DMS114 treated with DMSO at 0.1 percent for 48 hours (cell line): ENCODE data around the gene EAPP.
"Not testable (repeated sequence)": the region's sequence is repeated elsewhere in the genome, so short reads cannot be mapped to it uniquely, and the experiment has no call there.

Source experiments
- DNase-seq: peaks from one replicate; lab custom pipeline; 2025; ENCODE audit not compliant: unreplicated experiment; lab: John Stamatoyannopoulos, UW

EAPP gene, protein sequence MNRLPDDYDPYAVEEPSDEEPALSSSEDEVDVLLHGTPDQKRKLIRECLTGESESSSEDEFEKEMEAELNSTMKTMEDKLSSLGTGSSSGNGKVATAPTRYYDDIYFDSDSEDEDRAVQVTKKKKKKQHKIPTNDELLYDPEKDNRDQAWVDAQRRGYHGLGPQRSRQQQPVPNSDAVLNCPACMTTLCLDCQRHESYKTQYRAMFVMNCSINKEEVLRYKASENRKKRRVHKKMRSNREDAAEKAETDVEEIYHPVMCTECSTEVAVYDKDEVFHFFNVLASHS

DNA sequence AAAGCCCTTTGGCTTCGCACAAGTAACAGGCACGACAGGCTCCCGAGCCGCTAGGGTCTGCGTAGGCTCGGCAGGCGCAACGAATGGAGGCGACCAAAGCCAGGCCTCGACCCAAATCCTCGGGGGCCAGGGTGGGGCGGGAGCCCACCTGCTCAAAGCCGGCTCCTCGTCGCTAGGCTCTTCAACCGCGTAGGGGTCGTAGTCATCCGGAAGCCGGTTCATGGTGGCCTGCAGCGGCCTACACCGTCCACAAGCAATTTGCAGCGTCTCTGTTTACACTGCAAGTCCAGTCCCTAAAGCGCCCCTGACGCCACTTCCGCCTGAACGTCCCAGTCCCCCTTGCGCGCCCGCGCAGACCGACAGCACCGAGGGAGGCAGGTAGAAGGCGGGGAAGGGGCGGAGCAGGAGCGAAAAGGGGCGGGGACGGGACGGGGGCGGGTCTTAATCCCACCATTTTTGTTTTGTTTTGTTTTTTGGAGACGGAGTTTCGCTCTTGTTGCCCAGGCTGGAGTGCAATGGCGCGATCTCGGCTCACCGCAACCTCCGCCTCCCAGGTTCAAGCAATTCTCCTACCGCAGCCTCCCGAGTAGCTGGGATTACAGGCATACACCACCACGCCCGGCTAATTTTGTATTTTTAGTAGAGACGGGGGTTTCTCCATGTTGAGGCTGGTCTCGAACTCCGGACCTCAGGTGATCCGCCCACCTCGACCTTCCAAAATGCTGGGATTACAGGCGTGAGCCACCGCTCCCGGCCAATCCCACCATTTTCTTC is at the start of gene EAPP:
Gene EAPP (minus strand): TSS at position 295 of the 774 bp plus-strand sequence. CDS start 73 bp downstream, at position 222.
- DNase-seq: no peak

DNA sequence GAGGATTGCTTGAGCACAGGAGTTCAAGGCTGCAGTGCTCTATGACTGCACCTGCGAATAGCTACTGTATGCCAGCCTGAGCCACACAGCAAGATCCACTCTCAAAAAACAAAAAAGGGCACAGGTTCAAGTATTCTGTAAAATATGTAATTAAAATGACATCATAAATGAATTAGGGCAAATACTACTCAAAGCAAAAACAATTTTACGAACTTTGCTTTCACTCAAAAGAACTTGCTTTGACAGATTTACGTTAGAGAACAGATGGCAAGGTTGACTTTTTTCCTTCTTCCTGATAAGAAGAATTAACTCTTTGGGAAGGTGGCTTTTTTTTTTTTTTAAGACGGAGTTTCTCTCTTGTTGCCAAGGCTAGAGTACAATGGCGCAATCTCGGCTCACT is 44.0 kb upstream of the EAPP start:
- no peak for DNase-seq

GRCh38 chr14:34582117-34582680 is 42.7 kb upstream of the EAPP start:
- no peak for DNase-seq

- DNase-seq: no peak
These were observed 40.9 kb upstream of the EAPP start for GRCh38 chr14:34580381-34580780.

GRCh38 chr14:34571771-34572170 is 32.3 kb upstream of the EAPP start:
- DNase-seq: no peak

GRCh38 chr14:34569750-34570149 is 30.2 kb upstream of the EAPP start:
- no peak for DNase-seq

GRCh38 chr14:34568803-34569202 is 29.3 kb upstream of the EAPP start:
- DNase-seq: no peak

GRCh38 chr14:34562776-34563150 is 23.3 kb upstream of the EAPP start:
- no peak for DNase-seq

DNA sequence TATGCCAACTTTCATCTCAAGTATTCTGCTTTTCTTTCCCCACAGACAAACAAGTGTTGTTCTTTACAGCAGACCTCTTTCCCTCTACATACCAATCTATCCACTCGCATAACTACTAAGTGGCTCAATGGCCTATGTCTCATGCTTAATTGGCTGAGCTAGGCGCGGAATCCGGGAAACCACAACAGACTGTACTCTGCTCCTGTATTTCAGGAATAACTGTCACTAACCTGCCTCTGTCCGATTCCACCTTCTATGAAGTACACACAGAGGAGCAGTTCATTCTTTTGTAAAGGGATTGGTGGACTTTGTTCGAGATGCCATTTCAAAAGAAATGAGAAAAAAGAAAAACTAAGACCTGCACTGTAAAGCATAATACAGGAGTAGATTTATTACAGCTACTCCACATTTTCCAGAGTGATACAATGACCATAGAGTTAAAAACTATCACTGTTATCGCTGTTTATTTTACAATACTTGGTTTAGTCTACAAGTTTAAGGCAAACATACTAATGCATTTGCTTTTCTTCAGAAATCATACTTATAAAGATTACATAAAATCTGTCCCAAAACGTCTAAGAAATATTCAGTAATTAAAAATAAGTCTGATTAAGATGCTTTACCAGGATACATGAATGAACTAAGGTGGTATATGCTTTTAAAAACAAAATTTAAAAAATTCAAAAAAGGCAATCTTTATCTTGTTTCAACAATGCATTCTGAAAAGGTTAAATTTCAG is 22.7 kb upstream of the EAPP start:
- not testable (repeated sequence) for DNase-seq

- DNase-seq: not testable (repeated sequence)
These were observed 17.0 kb upstream of the EAPP start for GRCh38 chr14:34556498-34556829.

GRCh38 chr14:34555583-34556497 is 16.3 kb upstream of the EAPP start:
- DNase-seq: not testable (repeated sequence)

DNA sequence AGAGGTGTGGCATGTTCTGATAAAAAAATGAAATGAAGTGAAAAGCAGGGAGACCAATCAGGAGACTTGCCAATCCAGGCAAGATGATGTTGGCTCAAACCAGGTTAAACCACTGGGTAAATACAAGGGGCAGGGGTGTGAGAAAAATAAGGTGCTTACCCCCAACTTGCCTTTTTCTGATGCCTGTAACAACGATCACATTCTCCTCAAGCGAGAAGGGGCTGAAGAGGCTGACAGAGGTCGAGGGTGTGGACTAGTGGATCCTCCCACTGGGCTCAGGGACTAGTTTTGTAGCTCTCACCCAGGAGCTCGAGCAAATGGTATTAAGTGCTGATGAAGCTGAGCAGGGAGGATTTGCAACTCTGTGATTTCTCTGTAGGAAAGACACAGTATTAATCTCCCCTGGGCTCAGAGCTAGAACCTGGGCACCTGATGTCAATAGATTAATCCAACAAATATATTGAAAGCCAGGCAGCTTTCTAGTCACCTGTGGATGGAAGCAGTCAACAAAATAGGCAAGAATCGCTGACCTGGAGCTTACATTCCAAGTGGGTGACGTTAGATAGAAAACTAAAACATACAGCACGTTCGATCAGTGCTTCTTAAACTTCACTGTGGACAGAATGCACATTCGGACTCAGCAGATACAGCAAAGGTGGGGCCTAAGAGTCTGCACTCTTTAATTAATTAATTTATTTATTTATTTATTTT is 15.2 kb upstream of the EAPP start:
- no peak for DNase-seq

DNA sequence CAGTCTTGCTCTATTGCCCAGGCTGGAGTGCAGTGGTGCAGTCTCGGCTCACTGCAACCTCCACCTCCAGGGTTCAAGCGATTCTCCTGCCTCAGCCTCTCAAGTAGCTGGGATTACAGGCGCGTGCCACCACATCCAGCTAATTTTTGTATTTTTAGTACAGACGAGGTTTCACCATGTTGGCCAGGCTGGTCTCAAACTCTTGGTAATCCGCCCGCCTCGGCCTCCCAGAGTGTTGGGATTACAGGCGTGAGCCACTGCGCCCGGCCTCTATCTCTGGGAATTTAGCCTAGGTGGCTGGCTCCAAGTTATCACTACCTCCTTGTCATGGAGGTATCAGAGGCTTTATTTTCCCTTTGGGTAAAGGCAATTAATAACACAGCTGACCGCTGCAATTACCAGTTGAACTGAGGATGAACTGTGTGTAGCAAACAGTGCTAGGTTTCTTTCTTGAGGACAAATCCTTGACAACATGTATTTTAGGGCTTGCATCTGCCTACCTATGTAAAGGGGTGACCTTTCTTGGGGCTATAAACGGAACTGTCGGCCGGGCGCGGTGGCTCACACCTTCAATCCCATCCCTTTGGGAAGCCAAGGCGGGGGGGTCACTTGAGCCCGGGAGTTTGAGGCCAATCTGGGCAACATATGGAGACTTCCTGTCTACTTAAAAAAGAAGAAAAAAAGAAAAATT is 9.9 kb upstream of the EAPP start:
- DNase-seq: not testable (repeated sequence)

- DNase-seq: no peak
These were observed 9.0 kb upstream of the EAPP start for GRCh38 chr14:34548472-34548981.

GRCh38 chr14:34547136-34547520 is 7.6 kb upstream of the EAPP start:
- DNase-seq: not testable (repeated sequence)

DNA sequence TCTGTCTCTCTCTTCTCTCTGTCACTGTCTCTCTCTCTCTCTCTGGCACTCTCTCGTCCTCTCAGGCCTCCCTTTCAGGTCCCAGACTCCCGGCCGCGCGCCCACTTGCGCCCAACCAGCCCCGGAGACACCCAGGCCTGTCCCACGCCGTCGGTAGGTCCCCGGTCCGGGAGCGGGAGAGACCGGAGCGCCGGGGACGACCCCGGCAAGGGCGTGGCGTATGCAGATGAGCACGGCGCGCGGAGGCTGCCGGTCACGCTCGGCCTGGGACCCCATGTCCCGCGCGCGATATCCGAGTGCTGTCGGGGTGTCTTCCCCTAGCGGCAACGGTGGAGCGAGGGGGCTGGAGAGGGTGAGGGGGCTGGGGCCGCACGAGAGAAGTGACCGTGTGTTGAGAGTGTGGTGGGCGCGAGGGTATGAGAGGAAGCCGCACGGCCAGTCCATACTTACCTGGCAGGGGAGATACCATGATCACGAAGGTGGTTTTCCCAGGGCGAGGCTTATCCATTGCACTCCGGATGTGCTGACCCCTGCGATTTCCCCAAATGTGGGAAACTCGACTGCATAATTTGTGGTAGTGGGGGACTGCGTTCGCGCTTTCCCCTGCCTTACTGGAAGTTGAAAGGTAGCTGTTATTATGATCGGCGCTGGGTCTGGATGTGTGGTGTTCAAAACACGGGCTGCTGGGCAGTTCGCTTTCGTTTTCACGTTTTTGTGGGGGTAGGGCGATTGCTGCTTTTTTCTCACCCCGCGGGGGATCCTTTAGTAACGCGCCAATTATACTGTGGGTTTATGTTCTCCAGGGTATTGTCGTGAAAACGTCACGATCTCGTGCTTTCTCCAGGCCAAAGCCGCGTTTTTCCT is 7.0 kb upstream of the EAPP start:
- DNase-seq: not testable (repeated sequence)

GRCh38 chr14:34540181-34541059 is 919 bp upstream of the EAPP start:
- DNase-seq: not testable (repeated sequence)
